Stomach (tissue), 9 donors: Measurements from ENCODE around the gene KCNK1. TPM values are rescaled to one million over a fixed set of nuclear protein-coding genes. Genes with fewer than 3 reads are reported as not detected.
A peak's percentile ranks its signal among the peaks of the same experiment; 100 is the strongest.

Experiments
- DNase-seq, 2 donors: peaks; one replicate each; pipeline versions ENCODE4 v3.0.0 to v3.0.0-alpha.2; 2013 to 2019
- H3K27ac ChIP-seq, 5 donors: fragments of 200-600 bp in 4 of 5; sonication (generic) in 4 of 5; one replicate each; pipeline ENCODE4 v1.5.1; 2013 to 2019; ENCODE audit warnings: mild to moderate bottlenecking in 1 of 5, moderate library complexity in 1 of 5
- H3K27me3 ChIP-seq, 3 donors: fragments of 200-600 bp; sonication (generic); one replicate each; pipeline ENCODE4 v1.5.1; 2017 to 2019; ENCODE audit warnings: mixed run types in 1 of 3
- H3K36me3 ChIP-seq, 4 donors: fragments of 200-600 bp; sonication (generic); 1 replicate in 3 of 4; 2 replicates in 1 of 4; pipeline ENCODE4 v1.5.1; 2016 to 2019
- H3K4me1 ChIP-seq, 4 donors: fragments of 200-600 bp; sonication (generic); one replicate each; pipeline ENCODE4 v1.5.1; 2016 to 2019
- H3K4me3 ChIP-seq, 4 donors: fragments of 200-600 bp; sonication (generic) in 3 of 4; one replicate each; pipeline ENCODE4 v1.5.1; 2016 to 2019; ENCODE audit warnings: mild to moderate bottlenecking in 1 of 4
- H3K9me3 ChIP-seq, 4 donors: fragments of 200-600 bp; sonication (generic); one replicate each; pipeline ENCODE4 v1.5.1; 2016 to 2019
- EP300 ChIP-seq: sonication (generic); formaldehyde crosslinking; IDR thresholded peaks from one replicate; pipeline ENCODE4 v1.6.1; 2017; ENCODE audit warnings: antibody characterized with exemption
- POLR2A ChIP-seq, 4 donors: fragments of 450-650 bp; IDR thresholded peaks; one replicate each; pipeline ENCODE4 v1.6.1; 2016; ENCODE audit warnings: antibody characterized with exemption in 4 of 4, control low read depth in 2 of 4, mild to moderate bottlenecking in 1 of 4, moderate library complexity in 1 of 4
- POLR2AphosphoS5 ChIP-seq, 3 donors: sonication (generic); formaldehyde crosslinking; IDR thresholded peaks; one replicate each; pipeline ENCODE4 v1.6.1; 2016; ENCODE audit warnings: antibody characterized with exemption in 3 of 3
- WGBS, 5 donors: extraction: QIAGEN DNeasy Blood & Tissue Kit in 3 of 5; methylation state at CpG; one replicate each; pipeline versions ENCODE4 v1.1.5 to v1.1.7; 2013 to 2018; 5-methylcytosine and 5-hydroxymethylcytosine counted together
- intact Hi-C: fragments of 100-400 bp; cut with DNase I; formaldehyde crosslinking; loops from one replicate; pipeline ENCODE4 v1.15.1; 2023; ENCODE audit warnings: low total_unique reads
- polyA plus RNA-seq, 3 donors: library from polyadenylated mRNA; stranded (reverse); fragments of 200-250 nt; gene quantifications; one replicate each; pipeline ENCODE4 v1.2.3, GENCODE V29; 2013
- total RNA-seq, 5 donors: library from RNA; depleted of rRNA; stranded (reverse); fragments of >200 nt; gene quantifications; one replicate each; pipeline versions ENCODE4 v1.1.0 to v1.2.3, GENCODE V29; 2014 to 2016
- TF ChIP-seq, protein P1 (sequence below), 7 experiments: fragments of 450-650 bp in 4 of 7; fragments of 200-600 bp in 3 of 7; sonication (generic) in 3 of 7; IDR thresholded peaks; one replicate each; pipeline ENCODE4 v1.5.1; 2016 to 2019; ENCODE audit warnings: antibody characterized with exemption in 7 of 7, control low read depth in 2 of 7, mild to moderate bottlenecking in 1 of 7
- donor health status: healthy with polysubstance abuse.
- donor health status: Bipolar disorder and iron deficiency.
- donor health status: healthy.

The KCNK1 gene
- total and polyA plus RNA-seq, 8 donors = 4.1 to 52.5 (median 9.5) TPM

DNA sequence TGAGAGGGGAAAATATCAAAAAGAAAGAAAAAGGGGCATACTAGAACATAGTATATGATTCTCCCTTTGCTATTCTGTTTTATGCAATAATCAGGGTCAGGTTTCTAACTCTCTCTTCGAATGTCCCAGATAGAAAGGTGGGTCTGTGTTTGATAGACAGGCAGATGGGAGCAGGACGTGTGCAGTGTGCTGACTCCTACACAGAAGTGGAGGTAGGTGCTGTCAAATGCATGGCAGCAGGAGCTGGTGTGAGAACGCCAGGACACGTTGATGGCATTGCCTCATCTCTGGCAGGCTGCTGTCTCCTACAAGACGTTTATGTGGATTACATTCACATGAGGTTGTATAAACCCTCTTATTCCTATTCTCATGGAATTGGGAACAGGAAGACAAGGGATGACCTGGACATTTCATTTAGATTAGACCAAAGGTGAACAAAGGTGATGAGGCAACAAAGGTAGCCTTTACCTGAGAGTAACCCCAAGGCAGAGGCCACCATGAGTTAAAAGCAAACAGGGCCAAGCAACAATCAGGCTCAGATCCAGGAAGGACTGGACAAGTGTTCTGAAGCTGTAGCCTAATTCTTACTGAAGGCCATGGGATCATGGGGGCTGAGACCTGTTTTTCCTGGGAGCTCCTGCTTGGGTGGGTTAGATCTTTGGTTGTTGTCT lies 37.8 kb downstream of the KCNK1 start:
- Histone ChIP-seq H3K27me3 (no peaks in the 10 kb centered on the region), H3K27ac (no peak overlapping the region), H3K9me3 (no peaks in the 10 kb centered on the region), H3K36me3 (no peaks in the 10 kb centered on the region), H3K4me3 (no peak overlapping the region), H3K4me1 (peaks cover 0 to 13% (median 5%) of the 10 kb centered on the region in 4 donors)
- 69 to 80% (median 75%) methylated on average over 5 of the region's 5 CpGs for WGBS, 5 donors
- intact Hi-C loops = no loop called here
- DNase-seq = no peak
- TF ChIP-seq EP300 (no peak), POLR2AphosphoS5 (IDR thresholded peaks at IDR 0.05) (no peak), POLR2A (IDR thresholded peaks at IDR 0.05) (no peak)
- TF ChIP-seq, protein P1, sequence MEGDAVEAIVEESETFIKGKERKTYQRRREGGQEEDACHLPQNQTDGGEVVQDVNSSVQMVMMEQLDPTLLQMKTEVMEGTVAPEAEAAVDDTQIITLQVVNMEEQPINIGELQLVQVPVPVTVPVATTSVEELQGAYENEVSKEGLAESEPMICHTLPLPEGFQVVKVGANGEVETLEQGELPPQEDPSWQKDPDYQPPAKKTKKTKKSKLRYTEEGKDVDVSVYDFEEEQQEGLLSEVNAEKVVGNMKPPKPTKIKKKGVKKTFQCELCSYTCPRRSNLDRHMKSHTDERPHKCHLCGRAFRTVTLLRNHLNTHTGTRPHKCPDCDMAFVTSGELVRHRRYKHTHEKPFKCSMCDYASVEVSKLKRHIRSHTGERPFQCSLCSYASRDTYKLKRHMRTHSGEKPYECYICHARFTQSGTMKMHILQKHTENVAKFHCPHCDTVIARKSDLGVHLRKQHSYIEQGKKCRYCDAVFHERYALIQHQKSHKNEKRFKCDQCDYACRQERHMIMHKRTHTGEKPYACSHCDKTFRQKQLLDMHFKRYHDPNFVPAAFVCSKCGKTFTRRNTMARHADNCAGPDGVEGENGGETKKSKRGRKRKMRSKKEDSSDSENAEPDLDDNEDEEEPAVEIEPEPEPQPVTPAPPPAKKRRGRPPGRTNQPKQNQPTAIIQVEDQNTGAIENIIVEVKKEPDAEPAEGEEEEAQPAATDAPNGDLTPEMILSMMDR (IDR thresholded peaks at IDR 0.05) = no peak

DNA sequence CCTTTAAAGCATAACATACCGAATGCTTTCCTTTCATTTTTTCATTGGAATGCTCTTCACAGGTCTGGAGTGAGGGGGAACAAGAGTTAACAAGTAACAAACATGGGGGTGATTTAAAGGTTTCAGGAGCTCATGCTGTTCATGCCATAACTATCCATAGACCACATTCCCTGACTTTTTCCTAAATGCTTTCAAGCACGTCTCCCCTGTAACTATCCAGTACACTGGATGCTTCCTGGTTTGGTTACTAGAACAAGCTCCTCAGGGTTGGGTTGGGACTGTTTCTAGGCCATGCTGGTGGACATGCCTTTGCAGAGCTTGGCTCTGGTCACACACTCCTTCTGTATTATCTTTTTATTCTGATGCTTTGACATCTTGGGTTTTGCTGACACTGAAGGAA lies 38.6 kb downstream of the KCNK1 start:
- no peaks in the 10 kb centered on the region for H3K36me3 ChIP-seq
- H3K27ac ChIP-seq = no peak overlapping the region
- H3K4me1 ChIP-seq = peaks cover 0 to 10% (median 5%) of the 10 kb centered on the region in 4 donors
- intact Hi-C loops = no loop called here
- 75 to 86% (median 82%) methylated on average over 2 of the region's 2 CpGs for WGBS, 5 donors
- no peaks in the 10 kb centered on the region for H3K27me3 ChIP-seq
- H3K9me3 ChIP-seq = no peaks in the 10 kb centered on the region
- H3K4me3 ChIP-seq = no peak overlapping the region
- no peak for DNase-seq
- TF ChIP-seq EP300 (no peak), POLR2AphosphoS5 (IDR thresholded peaks at IDR 0.05) (no peak), POLR2A (IDR thresholded peaks at IDR 0.05) (no peak)
- TF ChIP-seq, protein P1 (IDR thresholded peaks at IDR 0.05) = no peak

DNA sequence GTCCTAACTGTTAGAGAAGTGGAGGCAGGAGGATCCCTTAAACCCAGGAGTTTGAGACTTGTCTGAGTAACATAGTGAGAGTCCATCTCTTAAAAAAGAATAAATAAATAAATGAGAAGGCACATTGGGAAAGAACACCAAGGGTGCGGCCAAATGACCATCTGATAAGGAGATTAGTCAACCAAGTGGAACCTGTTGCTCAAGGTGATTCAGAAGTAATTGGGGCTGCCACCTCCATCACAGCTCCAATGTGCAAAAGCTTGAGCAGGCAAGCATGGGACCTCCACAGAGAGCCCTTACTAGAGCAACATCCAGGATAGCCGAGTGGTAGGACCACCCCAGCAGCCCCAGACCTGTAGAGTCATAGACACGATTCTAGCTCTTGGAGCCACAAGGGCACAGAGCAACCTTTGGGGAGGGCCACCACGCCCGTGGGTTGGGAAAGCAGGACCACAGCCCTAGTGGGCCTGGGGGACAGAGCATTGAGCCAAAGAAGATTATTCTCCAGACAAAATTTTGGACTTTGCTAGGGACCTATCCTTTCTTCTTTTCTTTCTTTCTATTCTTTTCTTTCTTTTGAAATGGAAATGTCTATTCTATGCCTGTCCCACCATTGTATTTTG lies 40.9 kb downstream of the KCNK1 start:
- no peaks in the 10 kb centered on the region for H3K36me3 ChIP-seq
- 67 to 84% (median 82%) methylated on average over 5 of the region's 5 CpGs for WGBS, 5 donors
- intact Hi-C loops = no loop called here
- H3K4me1 ChIP-seq = peaks cover 0 to 10% (median 3%) of the 10 kb centered on the region in 4 donors
- peak; percentile 57 to 60 for DNase-seq
- H3K27ac ChIP-seq = peak overlapping the region; percentile 8 to 75 (median 63)
- no peak overlapping the region for H3K4me3 ChIP-seq
- H3K9me3 ChIP-seq = no peaks in the 10 kb centered on the region
- H3K27me3 ChIP-seq = no peaks in the 10 kb centered on the region
- TF ChIP-seq POLR2AphosphoS5 (IDR thresholded peaks at IDR 0.05) (peak in 2 of 3 donors; percentile 40 to 58), EP300 (no peak)
- TF ChIP-seq, protein P1 (IDR thresholded peaks at IDR 0.05) = no peak

DNA sequence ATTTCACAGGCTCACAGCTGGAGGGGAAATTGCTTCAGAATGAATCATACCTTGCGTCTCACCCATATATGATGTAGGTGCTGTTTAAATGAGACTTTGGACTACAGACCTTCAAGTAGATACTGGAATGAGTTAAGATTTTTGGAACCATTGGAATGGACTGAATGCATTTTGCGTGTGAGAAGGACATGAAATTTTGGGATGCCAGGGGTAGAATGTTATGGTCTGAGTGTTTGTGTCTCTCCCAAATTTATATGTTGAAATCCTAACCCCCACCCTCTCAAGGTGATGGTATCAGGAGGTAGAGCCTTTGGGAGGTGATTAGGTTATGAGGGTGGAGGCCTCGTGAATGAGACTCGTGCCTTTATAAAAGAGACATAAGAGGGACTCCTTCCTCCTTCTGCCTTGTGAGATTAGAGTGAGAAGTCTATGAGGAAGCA lies 41.4 kb downstream of the KCNK1 start:
- DNase-seq = peak in 1 of 2 donors; percentile 22
- WGBS, 5 donors = 71 to 85% (median 75%) methylated on average over 4 of the region's 4 CpGs
- Histone ChIP-seq H3K27me3 (no peaks in the 10 kb centered on the region), H3K27ac (peak overlapping the region in 4 of 5 donors; percentile 48 to 71 (median 64)), H3K4me3 (no peak overlapping the region), H3K36me3 (no peaks in the 10 kb centered on the region), H3K4me1 (peaks cover 0 to 10% (median 3%) of the 10 kb centered on the region in 4 donors), H3K9me3 (no peaks in the 10 kb centered on the region)
- intact Hi-C loops = no loop called here
- TF ChIP-seq EP300 (no peak), POLR2A (IDR thresholded peaks at IDR 0.05) (no peak), POLR2AphosphoS5 (IDR thresholded peaks at IDR 0.05) (no peak)
- TF ChIP-seq, protein P1 (IDR thresholded peaks at IDR 0.05) = no peak
